Measurements from ENCODE around the gene HERC5.

DNA sequence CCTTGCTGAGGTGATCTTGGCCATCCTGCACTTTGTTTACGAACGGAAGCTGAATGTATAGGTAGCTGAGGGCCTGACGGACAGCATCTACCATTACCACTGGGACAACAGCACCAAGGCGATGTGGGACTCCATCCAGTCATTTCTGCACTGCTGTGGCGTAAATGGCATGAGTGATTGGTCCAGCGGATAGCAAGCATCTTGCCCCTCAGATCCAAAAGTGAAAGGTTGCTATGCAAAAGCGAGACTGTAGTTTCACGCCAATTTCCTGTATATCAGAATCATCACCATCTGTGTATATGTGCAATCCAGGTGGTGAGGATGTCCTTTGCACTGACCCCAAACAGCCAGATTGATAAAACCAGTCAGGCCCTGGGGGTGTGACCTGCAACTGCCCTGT lies 70.9 kb downstream of the HERC5 start:
- no peak for TF ChIP-seq POLR2A (IDR thresholded peaks at IDR 0.05)
- TF ChIP-seq, protein P1, sequence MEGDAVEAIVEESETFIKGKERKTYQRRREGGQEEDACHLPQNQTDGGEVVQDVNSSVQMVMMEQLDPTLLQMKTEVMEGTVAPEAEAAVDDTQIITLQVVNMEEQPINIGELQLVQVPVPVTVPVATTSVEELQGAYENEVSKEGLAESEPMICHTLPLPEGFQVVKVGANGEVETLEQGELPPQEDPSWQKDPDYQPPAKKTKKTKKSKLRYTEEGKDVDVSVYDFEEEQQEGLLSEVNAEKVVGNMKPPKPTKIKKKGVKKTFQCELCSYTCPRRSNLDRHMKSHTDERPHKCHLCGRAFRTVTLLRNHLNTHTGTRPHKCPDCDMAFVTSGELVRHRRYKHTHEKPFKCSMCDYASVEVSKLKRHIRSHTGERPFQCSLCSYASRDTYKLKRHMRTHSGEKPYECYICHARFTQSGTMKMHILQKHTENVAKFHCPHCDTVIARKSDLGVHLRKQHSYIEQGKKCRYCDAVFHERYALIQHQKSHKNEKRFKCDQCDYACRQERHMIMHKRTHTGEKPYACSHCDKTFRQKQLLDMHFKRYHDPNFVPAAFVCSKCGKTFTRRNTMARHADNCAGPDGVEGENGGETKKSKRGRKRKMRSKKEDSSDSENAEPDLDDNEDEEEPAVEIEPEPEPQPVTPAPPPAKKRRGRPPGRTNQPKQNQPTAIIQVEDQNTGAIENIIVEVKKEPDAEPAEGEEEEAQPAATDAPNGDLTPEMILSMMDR (IDR thresholded peaks at IDR 0.05), result no peak

Data from transverse colon (tissue), 3 donors.